ENCODE measurements around the gene SRL.
"Not testable (repeated sequence)": the region's sequence is repeated elsewhere in the genome, so short reads cannot be mapped to it uniquely, and the experiment has no call there.

The SRL gene

DNA sequence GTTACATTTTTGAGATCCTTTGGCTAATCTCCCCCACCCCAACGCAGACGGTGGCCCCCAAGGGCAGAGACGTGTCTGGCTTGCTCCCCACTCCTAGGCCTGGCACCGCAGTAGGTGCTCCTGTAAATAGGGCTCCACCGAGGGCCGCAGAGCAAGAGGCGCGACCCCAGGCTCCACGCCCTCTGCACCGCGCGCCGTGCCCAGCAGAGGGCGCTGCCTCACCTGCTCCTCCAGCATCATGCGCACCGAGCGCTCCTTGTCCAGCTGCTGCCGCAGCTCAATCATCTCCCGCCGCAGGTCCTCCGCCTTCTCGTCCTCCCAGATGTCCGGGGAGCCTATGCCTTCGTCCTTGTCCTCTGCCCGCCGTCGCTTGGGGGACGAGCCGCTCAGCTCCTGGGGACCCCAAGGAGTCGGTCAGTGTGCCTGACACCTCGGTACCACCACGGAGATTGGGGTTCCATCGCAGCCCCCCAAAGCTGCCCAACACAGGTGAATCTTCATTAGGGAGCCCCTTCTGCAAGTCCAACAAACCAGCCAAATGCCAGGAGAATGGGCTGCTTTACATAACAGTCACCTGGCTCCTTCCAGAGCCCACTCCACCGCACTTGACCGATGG, 19.8 kb upstream of the SRL start:
- FAIRE-seq (no peak), DNase-seq (ENCODE audit: insufficient read length, low spot score) (peak; percentile 70)
- peak; percentile 41 for TF ChIP-seq CTCF (IDR thresholded peaks at IDR 0.05; ENCODE audit: insufficient read depth, missing control alignments)

GRCh38 chr16:4260360-4260759, 18.5 kb upstream of the SRL start:
- no peak for TF ChIP-seq CTCF (IDR thresholded peaks at IDR 0.05; ENCODE audit: insufficient read depth, missing control alignments)
- FAIRE-seq = no peak
- DNase-seq (ENCODE audit: insufficient read length, low spot score) = no peak

DNA sequence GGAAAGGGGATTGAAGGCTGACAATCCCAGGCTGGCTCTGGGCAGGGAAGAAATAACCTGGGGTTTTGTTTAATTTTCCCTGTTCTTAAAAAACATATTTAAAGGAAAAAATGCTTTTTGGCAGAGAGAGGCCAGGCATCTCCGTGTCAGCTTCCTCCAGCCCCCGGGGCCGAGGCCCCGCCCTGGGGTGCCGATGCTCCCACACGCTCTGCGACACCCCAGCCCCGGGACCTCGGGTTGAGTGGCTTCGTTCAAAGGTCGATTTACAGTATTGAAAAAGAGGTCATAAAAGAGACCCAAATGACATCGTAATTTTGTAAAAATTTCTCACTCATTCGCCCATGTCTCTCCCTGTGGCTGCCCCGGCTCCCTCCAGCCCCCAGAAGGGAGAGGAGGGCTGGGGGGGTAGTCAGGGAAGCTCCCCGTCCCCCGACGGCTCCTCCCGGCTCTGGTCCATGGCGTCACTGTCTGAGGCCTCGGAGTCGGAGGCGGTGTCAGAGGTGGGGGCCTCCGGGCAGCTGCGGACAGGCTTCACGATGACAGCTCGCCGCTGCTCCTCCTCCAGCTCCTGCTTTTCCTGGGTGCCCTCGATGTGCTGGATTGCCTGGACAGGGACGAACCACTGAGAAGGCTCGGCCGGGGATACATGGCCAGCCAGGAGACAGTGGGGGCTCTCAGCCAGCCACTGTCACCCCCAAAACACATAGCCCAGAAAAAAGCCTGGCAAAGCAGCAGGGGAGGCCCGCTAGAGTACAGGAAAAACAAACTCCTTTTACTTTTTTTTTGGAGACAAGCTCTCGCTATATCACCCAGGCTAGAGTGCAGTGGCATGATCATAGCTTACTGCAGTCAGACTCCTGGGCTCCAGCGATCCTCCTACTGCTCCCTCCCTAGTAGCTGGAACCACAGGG, 16.0 kb upstream of the SRL start:
- TF ChIP-seq CTCF (IDR thresholded peaks at IDR 0.05; ENCODE audit: insufficient read depth, missing control alignments) = no peak
- DNase-seq (ENCODE audit: insufficient read length, low spot score) (no peak), FAIRE-seq (no peak)

DNA sequence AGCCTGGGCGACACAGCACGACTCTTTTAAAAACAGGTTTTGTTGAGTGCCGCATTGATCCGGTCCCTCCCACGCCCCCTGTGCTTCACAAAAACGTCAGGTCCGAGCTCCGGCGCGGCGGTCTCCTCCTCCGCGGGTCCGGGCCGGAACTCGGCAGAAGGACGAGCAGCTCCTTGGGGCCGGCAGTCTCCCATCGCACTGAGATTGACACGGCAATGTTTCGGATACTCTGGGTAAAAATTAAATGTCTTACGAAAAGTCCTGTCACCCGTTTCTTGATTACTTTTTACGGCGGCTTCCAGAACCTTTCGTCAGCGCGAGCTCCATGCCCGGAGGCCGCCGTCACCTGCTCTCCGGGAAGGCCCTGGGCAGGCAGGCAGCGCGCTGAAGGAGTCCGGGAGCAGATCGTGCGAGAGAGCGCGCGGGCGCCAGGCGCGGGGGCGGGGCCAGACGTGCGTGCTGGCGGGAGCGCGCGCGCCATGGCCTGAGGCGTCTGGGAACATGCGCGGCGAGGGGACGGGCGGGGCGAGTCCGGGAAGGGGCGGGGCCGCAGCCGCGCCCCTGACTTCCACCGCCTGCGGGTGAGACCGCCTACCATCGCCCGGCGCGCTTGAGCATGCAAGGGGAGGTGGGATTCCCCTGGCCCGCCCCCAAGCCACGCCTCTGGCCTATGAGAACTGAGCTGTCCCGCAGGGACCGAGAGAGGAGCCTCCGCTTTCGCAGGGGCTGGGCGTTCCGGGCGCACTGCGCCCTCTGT, 11.7 kb upstream of the SRL start:
- FAIRE-seq (no peak), DNase-seq (ENCODE audit: insufficient read length, low spot score) (peak; percentile 93)
- TF ChIP-seq CTCF (IDR thresholded peaks at IDR 0.05; ENCODE audit: insufficient read depth, missing control alignments) = no peak

DNA sequence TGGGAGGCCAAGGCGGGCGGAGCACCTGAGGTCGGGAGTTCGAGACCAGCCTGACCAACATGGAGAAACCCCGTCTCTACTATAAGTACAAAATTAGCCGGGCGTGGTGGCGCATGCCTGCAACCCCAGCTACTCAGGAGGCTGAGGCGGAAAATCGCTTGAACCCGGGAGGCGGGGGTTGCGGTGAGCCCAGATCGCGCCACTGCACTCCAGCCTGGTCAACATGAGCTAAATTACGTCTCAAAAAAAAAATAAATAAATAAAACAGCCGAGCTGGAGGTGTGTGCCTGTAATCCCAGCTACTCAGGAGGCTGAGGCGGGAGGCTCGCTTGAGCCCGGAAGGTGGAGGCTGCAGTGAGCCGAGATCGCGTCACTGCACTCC, 11.1 kb upstream of the SRL start:
- FAIRE-seq; DNase-seq (ENCODE audit: insufficient read length, low spot score): not testable (repeated sequence)

DNA sequence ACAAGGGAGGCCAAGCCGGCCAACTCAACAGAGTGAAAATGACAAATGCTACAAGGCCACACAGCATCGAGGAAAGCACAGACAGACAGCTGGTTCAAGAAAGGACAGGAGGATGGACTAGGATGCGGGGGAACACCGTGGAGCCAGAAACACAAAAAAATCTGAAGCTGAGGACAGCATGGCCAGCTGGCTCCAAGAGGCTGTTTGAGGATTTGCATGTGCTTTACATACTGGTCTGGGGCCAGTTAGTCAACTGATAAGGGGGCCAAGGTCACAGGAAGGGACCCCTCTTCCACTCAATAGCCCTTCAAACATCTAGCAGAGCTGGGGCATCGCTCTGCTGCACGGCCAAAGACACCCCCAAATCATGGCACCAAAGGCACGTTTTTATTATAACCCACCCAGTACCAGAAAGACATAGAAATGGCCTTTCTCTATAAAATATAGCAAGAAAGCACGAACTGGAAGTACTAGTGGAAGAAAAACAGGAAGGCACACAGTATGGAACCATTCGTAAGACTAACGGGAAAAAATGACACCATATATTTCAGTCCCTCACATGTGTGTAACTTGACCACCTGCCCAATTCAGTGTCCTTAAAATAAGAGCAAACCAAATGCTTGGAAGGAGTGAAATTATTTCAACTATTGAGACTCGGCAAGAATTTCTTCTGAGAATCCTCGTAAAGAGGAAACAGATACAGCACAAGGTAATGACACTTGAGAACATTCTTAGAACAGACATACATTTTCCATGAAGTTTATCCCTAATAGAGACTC, 7.8 kb upstream of the SRL start:
- no peak for TF ChIP-seq CTCF (IDR thresholded peaks at IDR 0.05; ENCODE audit: insufficient read depth, missing control alignments)
- DNase-seq (ENCODE audit: insufficient read length, low spot score) (no peak), FAIRE-seq (no peak)

GRCh38 chr16:4247460-4247784, 5.5 kb upstream of the SRL start:
- FAIRE-seq (no peak), DNase-seq (ENCODE audit: insufficient read length, low spot score) (no peak)
- TF ChIP-seq CTCF (IDR thresholded peaks at IDR 0.05; ENCODE audit: insufficient read depth, missing control alignments) = no peak
